Osteocyte (in vitro differentiated cells): Measurements from ENCODE around the gene ACE. TPM values are rescaled to one million over a fixed set of nuclear protein-coding genes. Genes with fewer than 3 reads are reported as not detected.

Experiments
- DNase-seq: peaks from one replicate; pipeline ENCODE4 v3.0.0; 2021; ENCODE audit warnings: mixed read lengths; ENCODE audit not compliant: unreplicated experiment; ENCODE audit errors: extremely low spot score
- H3K27ac Mint-ChIP-seq: one replicate; pipeline ENCODE4 v1.8.0; 2021; ENCODE audit warnings: mild to moderate bottlenecking, mixed read lengths; ENCODE audit not compliant: unreplicated experiment
- H3K27me3 Mint-ChIP-seq: one replicate; pipeline ENCODE4 v1.8.0; 2021; ENCODE audit warnings: mixed read lengths; ENCODE audit not compliant: unreplicated experiment
- H3K36me3 Mint-ChIP-seq: one replicate; pipeline ENCODE4 v1.8.0; 2021; ENCODE audit warnings: mixed read lengths; ENCODE audit not compliant: unreplicated experiment
- H3K4me1 Mint-ChIP-seq: one replicate; pipeline ENCODE4 v1.8.0; 2021; ENCODE audit warnings: mixed read lengths; ENCODE audit not compliant: unreplicated experiment
- H3K4me3 Mint-ChIP-seq: one replicate; pipeline ENCODE4 v1.8.0; 2021; ENCODE audit warnings: mild to moderate bottlenecking, moderate library complexity, mixed read lengths; ENCODE audit not compliant: unreplicated experiment
- H3K9me3 Mint-ChIP-seq: one replicate; pipeline ENCODE4 v1.8.0; 2021; ENCODE audit warnings: mixed read lengths; ENCODE audit not compliant: unreplicated experiment
- total RNA-seq: library from RNA; stranded (reverse); gene quantifications from 2 replicates; pipeline ENCODE4 v1.2.1, GENCODE V29; 2021
- TF ChIP-seq, protein P1 (sequence below): fragments of 200-600 bp; sonication (generic); IDR thresholded peaks from 2 replicates; pipeline ENCODE4 v1.5.0; 2021; ENCODE audit warnings: antibody characterized with exemption, mild to moderate bottlenecking, moderate library complexity

The ACE gene
- total RNA-seq, 1 donor from 2014 or later, result 1.1 TPM

DNA sequence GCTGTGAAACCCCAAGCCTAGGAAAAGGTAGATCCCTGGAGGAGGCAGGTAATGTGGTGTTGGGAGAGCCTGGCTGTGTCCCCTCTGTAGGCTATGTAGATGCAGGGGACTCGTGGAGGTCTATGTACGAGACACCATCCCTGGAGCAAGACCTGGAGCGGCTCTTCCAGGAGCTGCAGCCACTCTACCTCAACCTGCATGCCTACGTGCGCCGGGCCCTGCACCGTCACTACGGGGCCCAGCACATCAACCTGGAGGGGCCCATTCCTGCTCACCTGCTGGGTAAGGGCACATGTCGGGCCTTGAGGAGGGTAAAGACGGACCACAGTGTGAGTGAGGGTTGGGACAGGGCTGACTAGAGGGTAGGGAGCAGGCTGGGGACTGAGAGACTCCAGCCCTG is 12.0 kb downstream of the ACE start:
- peaks cover 27% of the 10 kb centered on the region for H3K27me3 Mint-ChIP-seq
- H3K36me3 Mint-ChIP-seq, result no peaks in the 10 kb centered on the region
- no peak overlapping the region for H3K27ac Mint-ChIP-seq
- TF ChIP-seq, protein P1, sequence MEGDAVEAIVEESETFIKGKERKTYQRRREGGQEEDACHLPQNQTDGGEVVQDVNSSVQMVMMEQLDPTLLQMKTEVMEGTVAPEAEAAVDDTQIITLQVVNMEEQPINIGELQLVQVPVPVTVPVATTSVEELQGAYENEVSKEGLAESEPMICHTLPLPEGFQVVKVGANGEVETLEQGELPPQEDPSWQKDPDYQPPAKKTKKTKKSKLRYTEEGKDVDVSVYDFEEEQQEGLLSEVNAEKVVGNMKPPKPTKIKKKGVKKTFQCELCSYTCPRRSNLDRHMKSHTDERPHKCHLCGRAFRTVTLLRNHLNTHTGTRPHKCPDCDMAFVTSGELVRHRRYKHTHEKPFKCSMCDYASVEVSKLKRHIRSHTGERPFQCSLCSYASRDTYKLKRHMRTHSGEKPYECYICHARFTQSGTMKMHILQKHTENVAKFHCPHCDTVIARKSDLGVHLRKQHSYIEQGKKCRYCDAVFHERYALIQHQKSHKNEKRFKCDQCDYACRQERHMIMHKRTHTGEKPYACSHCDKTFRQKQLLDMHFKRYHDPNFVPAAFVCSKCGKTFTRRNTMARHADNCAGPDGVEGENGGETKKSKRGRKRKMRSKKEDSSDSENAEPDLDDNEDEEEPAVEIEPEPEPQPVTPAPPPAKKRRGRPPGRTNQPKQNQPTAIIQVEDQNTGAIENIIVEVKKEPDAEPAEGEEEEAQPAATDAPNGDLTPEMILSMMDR, result no peak
- H3K4me1 Mint-ChIP-seq, result no peaks in the 10 kb centered on the region
- no peaks in the 10 kb centered on the region for H3K9me3 Mint-ChIP-seq
- H3K4me3 Mint-ChIP-seq, result no peak overlapping the region
- no peak for DNase-seq

GRCh38 chr17:63489291-63489690 is 12.4 kb downstream of the ACE start:
- Mint-ChIP-seq H3K4me1 (no peaks in the 10 kb centered on the region), H3K27ac (no peak overlapping the region), H3K27me3 (peaks cover 27% of the 10 kb centered on the region), H3K36me3 (no peaks in the 10 kb centered on the region), H3K4me3 (no peak overlapping the region), H3K9me3 (no peaks in the 10 kb centered on the region)
- TF ChIP-seq, protein P1, result no peak
- DNase-seq, result no peak

DNA sequence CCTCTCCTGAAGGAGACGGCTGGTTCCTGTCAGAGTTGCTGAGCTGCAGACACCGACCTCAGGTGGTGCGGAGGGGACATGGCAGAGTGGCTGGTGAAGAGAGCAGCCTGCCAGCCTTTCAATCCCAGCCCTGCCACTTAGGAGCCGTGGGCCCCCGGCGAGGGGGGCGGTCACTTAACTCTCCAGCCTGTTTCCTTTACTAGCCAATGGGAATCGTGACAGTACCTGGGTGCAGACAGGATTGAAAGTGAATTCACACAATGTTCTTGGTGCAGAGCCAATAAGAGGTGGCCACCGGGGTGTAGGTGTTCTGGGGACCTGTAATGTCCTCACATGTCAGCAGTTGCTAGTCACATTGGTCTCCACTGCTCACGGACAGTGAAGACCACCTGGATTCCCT is 13.5 kb downstream of the ACE start:
- no peak overlapping the region for H3K4me3 Mint-ChIP-seq
- no peaks in the 10 kb centered on the region for H3K4me1 Mint-ChIP-seq
- no peak for DNase-seq
- no peak overlapping the region for H3K27ac Mint-ChIP-seq
- peaks cover 30% of the 10 kb centered on the region for H3K27me3 Mint-ChIP-seq
- no peaks in the 10 kb centered on the region for H3K36me3 Mint-ChIP-seq
- TF ChIP-seq, protein P1, result no peak
- no peaks in the 10 kb centered on the region for H3K9me3 Mint-ChIP-seq

- Mint-ChIP-seq H3K27me3 (peaks cover 30% of the 10 kb centered on the region), H3K9me3 (no peaks in the 10 kb centered on the region), H3K36me3 (no peaks in the 10 kb centered on the region), H3K4me1 (no peaks in the 10 kb centered on the region), H3K27ac (no peak overlapping the region), H3K4me3 (no peak overlapping the region)
- DNase-seq, result no peak
- TF ChIP-seq, protein P1, result no peak
Observed at GRCh38 chr17:63490858-63491400, 14.1 kb downstream of the ACE start.

GRCh38 chr17:63491413-63491812 is 14.6 kb downstream of the ACE start:
- Mint-ChIP-seq H3K27ac (no peak overlapping the region), H3K4me1 (no peaks in the 10 kb centered on the region), H3K9me3 (no peaks in the 10 kb centered on the region), H3K36me3 (no peaks in the 10 kb centered on the region), H3K4me3 (no peak overlapping the region), H3K27me3 (peaks cover 30% of the 10 kb centered on the region)
- DNase-seq, result no peak
- TF ChIP-seq, protein P1, result no peak
